Liver (tissue), 9 donors: ENCODE measurements around the gene ASCC1. TPM values are rescaled to one million over a fixed set of nuclear protein-coding genes. Genes with fewer than 3 reads are reported as not detected.

Experiments
- DNase-seq: peaks from one replicate; pipeline ENCODE4 v3.0.0-alpha.2; 2017; ENCODE audit warnings: low spot score
- H3K27ac ChIP-seq, 2 donors: one replicate each; pipeline ENCODE4 v1.7.0; 2013; ENCODE audit warnings: inconsistent platforms in 2 of 2, low read length in 2 of 2, control low read depth in 1 of 2, low read depth in 1 of 2, mild to moderate bottlenecking in 1 of 2
- H3K27me3 ChIP-seq, 4 donors: one replicate each; pipeline versions ENCODE4 v1.6.1 to v1.7.0; 2013; ENCODE audit warnings: low read length in 3 of 4, inconsistent platforms in 1 of 4, mild to moderate bottlenecking in 1 of 4, moderate library complexity in 1 of 4; ENCODE audit not compliant: control insufficient read depth in 4 of 4, insufficient read depth in 4 of 4
- H3K36me3 ChIP-seq, 4 donors: one replicate each; pipeline versions ENCODE4 v1.6.1 to v1.7.0; 2013; ENCODE audit warnings: low read length in 3 of 4, mild to moderate bottlenecking in 3 of 4, low read depth in 1 of 4, moderate library complexity in 1 of 4; ENCODE audit not compliant: control insufficient read depth in 4 of 4, insufficient read depth in 3 of 4
- H3K4me1 ChIP-seq, 4 donors: one replicate each; pipeline versions ENCODE4 v1.6.1 to v1.7.0; 2013; ENCODE audit warnings: low read length in 3 of 4, mild to moderate bottlenecking in 3 of 4, moderate library complexity in 1 of 4; ENCODE audit not compliant: control insufficient read depth in 4 of 4, insufficient read depth in 4 of 4
- H3K4me3 ChIP-seq, 3 donors: one replicate each; pipeline versions ENCODE4 v1.6.1 to v1.7.0; 2013; ENCODE audit warnings: low read length in 3 of 3, control low read depth in 1 of 3, low read depth in 1 of 3, mild to moderate bottlenecking in 1 of 3
- H3K9ac ChIP-seq, 2 donors: one replicate each; pipeline ENCODE4 v1.7.0; 2013; ENCODE audit warnings: low read length in 2 of 2, mild to moderate bottlenecking in 2 of 2, moderate library complexity in 2 of 2, control low read depth in 1 of 2, low read depth in 1 of 2
- H3K9me3 ChIP-seq, 4 donors: one replicate each; pipeline versions ENCODE4 v1.6.1 to v1.7.0; 2013; ENCODE audit warnings: low read length in 3 of 4; ENCODE audit not compliant: control insufficient read depth in 4 of 4
- ATF3 ChIP-seq: IDR thresholded peaks from 2 replicates; pipeline ENCODE4 v1.6.1; 2016; ENCODE audit warnings: antibody characterized with exemption
- CTCF ChIP-seq: fragments of 150-350 bp; IDR thresholded peaks from 2 replicates; pipeline ENCODE4 v1.5.1; 2017; ENCODE audit warnings: improper control_type of control experiment, low read depth, low read length; ENCODE audit not compliant: missing input control
- EGR1 ChIP-seq, 2 donors: IDR thresholded peaks; 2 replicates each; pipeline ENCODE4 v1.6.1; 2016 to 2018; ENCODE audit warnings: antibody characterized with exemption in 2 of 2, low read depth in 2 of 2
- FOXA1 ChIP-seq: IDR thresholded peaks from 2 replicates; pipeline ENCODE4 v1.6.1; 2016; ENCODE audit warnings: antibody characterized with exemption
- FOXA2 ChIP-seq: IDR thresholded peaks from 2 replicates; pipeline ENCODE4 v1.6.1; 2016; ENCODE audit warnings: antibody characterized with exemption
- GABPA ChIP-seq, 2 donors: IDR thresholded peaks in 1 of 2; conservative IDR thresholded peaks in 1 of 2; 2 replicates each; pipeline ENCODE4 v1.6.1; 2016; ENCODE audit warnings: antibody characterized with exemption in 2 of 2, mild to moderate bottlenecking in 1 of 2, moderate library complexity in 1 of 2
- HNF4A ChIP-seq, 2 donors: conservative IDR thresholded peaks; 2 replicates each; pipeline ENCODE4 v1.6.1; 2016; ENCODE audit warnings: antibody characterized with exemption in 2 of 2, mild to moderate bottlenecking in 2 of 2
- HNF4G ChIP-seq: IDR thresholded peaks from 2 replicates; pipeline ENCODE4 v1.6.1; 2016; ENCODE audit warnings: antibody characterized with exemption
- JUND ChIP-seq, 2 donors: IDR thresholded peaks; 2 replicates each; pipeline ENCODE4 v1.6.1; 2016; ENCODE audit warnings: antibody characterized with exemption in 2 of 2
- NR2F2 ChIP-seq: IDR thresholded peaks from 2 replicates; pipeline ENCODE4 v1.6.1; 2016; ENCODE audit warnings: antibody characterized with exemption
- RAD21 ChIP-seq, 2 donors: IDR thresholded peaks; 2 replicates each; pipeline ENCODE4 v1.6.1; 2016; ENCODE audit warnings: antibody characterized with exemption in 2 of 2, mild to moderate bottlenecking in 2 of 2
- REST ChIP-seq: IDR thresholded peaks from 2 replicates; pipeline ENCODE4 v1.6.1; 2016; ENCODE audit warnings: antibody characterized with exemption, mild to moderate bottlenecking
- RXRA ChIP-seq, 2 donors: IDR thresholded peaks; 2 replicates each; pipeline ENCODE4 v1.6.1; 2017 to 2018; ENCODE audit warnings: antibody characterized with exemption in 2 of 2, mild to moderate bottlenecking in 1 of 2
- SP1 ChIP-seq: IDR thresholded peaks from 2 replicates; pipeline ENCODE4 v1.6.1; 2018; ENCODE audit warnings: antibody characterized with exemption, mild to moderate bottlenecking
- TAF1 ChIP-seq: conservative IDR thresholded peaks from 2 replicates; pipeline ENCODE4 v1.6.1; 2016; ENCODE audit warnings: antibody characterized with exemption, mild to moderate bottlenecking
- YY1 ChIP-seq: IDR thresholded peaks from 2 replicates; pipeline ENCODE4 v1.6.1; 2016; ENCODE audit warnings: antibody characterized with exemption, mild to moderate bottlenecking
- ZBTB33 ChIP-seq: IDR thresholded peaks from 2 replicates; pipeline ENCODE4 v1.6.1; 2016; ENCODE audit warnings: antibody characterized with exemption
- WGBS: extraction: QIAGEN DNeasy Blood & Tissue Kit; methylation state at CpG from one replicate; pipeline ENCODE4 v1.1.7; 2013; 5-methylcytosine and 5-hydroxymethylcytosine counted together
- polyA plus RNA-seq, 2 donors: library from polyadenylated mRNA; stranded (reverse) in 1 of 2; unstranded in 1 of 2; fragments of 200-250 nt in 1 of 2; fragments of >200 nt in 1 of 2; fragmentation: Nextera tagmentation in 1 of 2; extraction: Ambion mirVana in 1 of 2; gene quantifications; one replicate each; pipeline versions ENCODE4 v1.2.1 to v1.2.3, GENCODE V29; 2013 to 2015
- total RNA-seq, 2 donors: library from RNA; depleted of rRNA; stranded (reverse); fragments of >200 nt; gene quantifications; one replicate each; pipeline ENCODE4 v1.2.3, GENCODE V29; 2014
- TF ChIP-seq, protein P1 (sequence below): IDR thresholded peaks from 2 replicates; pipeline ENCODE4 v1.6.1; 2016; ENCODE audit warnings: antibody characterized with exemption
- donor health status: healthy.
- donor health status: healthy.
- donor health status: healthy.
- donor health status: healthy.
- donor health status: healthy.

Gene ASCC1
- total and polyA plus RNA-seq, 4 donors: 6.9 to 13.9 (median 10.2) TPM

DNA sequence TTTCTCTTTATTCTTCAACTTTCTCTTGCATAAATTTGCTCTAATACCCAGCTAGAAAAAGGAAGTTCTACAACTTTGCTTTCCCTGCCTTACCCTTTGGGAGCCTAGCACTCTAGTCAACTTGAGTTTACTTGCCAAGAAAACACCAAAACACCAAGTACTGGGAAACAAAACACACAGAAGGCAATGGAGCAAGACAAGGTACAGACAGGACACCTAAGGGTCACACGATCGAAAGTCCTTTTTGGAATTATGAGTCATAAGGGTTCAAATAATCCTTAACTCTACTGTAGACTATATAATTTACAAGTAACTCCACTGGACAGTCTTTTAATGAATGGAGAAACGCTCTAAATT is 42.8 kb downstream of the ASCC1 start:
- TF ChIP-seq ATF3 (no peak), CTCF (no peak), HNF4A (conservative IDR thresholded peaks at IDR 0.05) (no peak), JUND (IDR thresholded peaks at IDR 0.05) (no peak), RAD21 (IDR thresholded peaks at IDR 0.05) (no peak), HNF4G (no peak), TAF1 (no peak), EGR1 (IDR thresholded peaks at IDR 0.05; ENCODE audit: low read depth in 2 of 2) (no peak), ZBTB33 (no peak), FOXA2 (no peak), NR2F2 (no peak), FOXA1 (no peak), YY1 (no peak), SP1 (no peak), GABPA (IDR thresholded peaks at IDR 0.05 in 1 of 2, conservative IDR thresholded peaks at IDR 0.05 in 1 of 2) (no peak), REST (no peak), RXRA (IDR thresholded peaks at IDR 0.05) (no peak)
- TF ChIP-seq, protein P1, sequence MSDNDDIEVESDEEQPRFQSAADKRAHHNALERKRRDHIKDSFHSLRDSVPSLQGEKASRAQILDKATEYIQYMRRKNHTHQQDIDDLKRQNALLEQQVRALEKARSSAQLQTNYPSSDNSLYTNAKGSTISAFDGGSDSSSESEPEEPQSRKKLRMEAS: no peak
- 98% methylated on average over 3 of the region's 3 CpGs for WGBS
- Histone ChIP-seq H3K36me3 (peaks cover 0 to 4% (median 2%) of the 10 kb centered on the region in 4 donors), H3K4me1 (peaks cover 0 to 3% (median 0%) of the 10 kb centered on the region in 4 donors), H3K4me3 (no peak overlapping the region), H3K9ac (no peak overlapping the region), H3K27ac (no peak overlapping the region), H3K27me3 (no peaks in the 10 kb centered on the region), H3K9me3 (no peaks in the 10 kb centered on the region)
- no peak for DNase-seq
